DOHH2 (cell line): Measurements from ENCODE around the gene CTCF.

ENCODE experiments used
- CTCF ChIP-seq: fragments of 200-600 bp; sonication (generic); IDR thresholded peaks from one replicate; pipeline ENCODE4 v1.5.1; 2014; ENCODE audit warnings: antibody characterized with exemption, mild to moderate bottlenecking, low read depth, low read length; ENCODE audit not compliant: poor library complexity, severe bottlenecking
- EZH2phosphoT487 ChIP-seq: fragments of 200-600 bp; sonication (generic); IDR thresholded peaks from 2 replicates; pipeline ENCODE4 v1.6.1; 2017; ENCODE audit warnings: borderline replicate concordance, mild to moderate bottlenecking, antibody characterized with exemption, low read length, moderate library complexity, mixed read lengths

DNA sequence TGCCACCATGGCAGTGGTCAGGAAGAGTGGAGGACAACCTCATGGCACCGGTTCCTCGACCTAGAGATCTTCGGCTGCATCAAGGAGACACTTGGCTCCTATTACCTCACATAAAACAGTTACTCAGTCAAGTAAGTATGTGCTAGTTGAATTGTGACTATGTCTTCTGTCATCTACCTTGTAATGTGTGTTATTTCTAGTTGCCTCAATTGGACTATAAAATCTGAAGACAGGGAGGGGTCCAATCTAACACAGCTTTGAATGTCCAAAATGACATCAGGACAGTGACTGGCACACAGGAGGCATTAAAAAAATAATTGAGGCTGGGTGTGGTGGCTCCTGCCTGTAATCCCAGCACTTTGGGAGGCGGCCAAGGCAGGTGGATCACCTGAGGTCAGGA is 121.4 kb downstream of the CTCF start:
- no peak for TF ChIP-seq CTCF
- TF ChIP-seq EZH2phosphoT487, result no peak
